ENCODE measurements around the gene PLXNB2. TPM values are rescaled to one million over a fixed set of nuclear protein-coding genes. Genes with fewer than 3 reads are reported as not detected.

PLXNB2 gene
- total and polyA plus RNA-seq, 4 donors: 123 to 310 (median 173) TPM

GRCh38 chr22:50258361-50259292 lies 48.8 kb downstream of the PLXNB2 start:
- no peak for DNase-seq
- H3K9ac ChIP-seq (ENCODE audit: insufficient read depth in 1 of 2, low read length in 2 of 2): no peak overlapping the region
- H3K9me3 ChIP-seq (ENCODE audit: control insufficient read depth in 4 of 4, insufficient read depth in 3 of 4, low read length in 3 of 4): no peaks in the 10 kb centered on the region
- peaks cover 0 to 16% (median 6%) of the 10 kb centered on the region in 5 donors for H3K4me1 ChIP-seq (ENCODE audit: control insufficient read depth in 5 of 5, insufficient read depth in 5 of 5, low read length in 5 of 5)
- no peak overlapping the region for H3K27ac ChIP-seq (ENCODE audit: low read depth in 1 of 2, low read length in 1 of 2)
- no peak for ATAC-seq (ENCODE audit: insufficient read depth, low FRiP score)
- TF ChIP-seq CTCF (IDR thresholded peaks at IDR 0.05; ENCODE audit: control extremely low read depth, extremely low read depth): no peak
- no peaks in the 10 kb centered on the region for H3K27me3 ChIP-seq (ENCODE audit: control insufficient read depth in 3 of 3, insufficient read depth in 3 of 3, low read length in 2 of 3)
- peaks cover 0 to 8% (median 3%) of the 10 kb centered on the region in 4 donors for H3K36me3 ChIP-seq (ENCODE audit: control insufficient read depth in 4 of 4, insufficient read depth in 4 of 4, low read length in 4 of 4)
- 87 to 93% methylated on average over 24 of the region's 24 CpGs for WGBS, 2 donors
- H3K4me3 ChIP-seq: no peak overlapping the region

- Histone ChIP-seq H3K36me3 (ENCODE audit: control insufficient read depth in 4 of 4, insufficient read depth in 4 of 4, low read length in 4 of 4) (peaks cover 0 to 8% (median 4%) of the 10 kb centered on the region in 4 donors), H3K27ac (ENCODE audit: low read depth in 1 of 2, low read length in 1 of 2) (no peak overlapping the region), H3K9me3 (ENCODE audit: control insufficient read depth in 4 of 4, insufficient read depth in 3 of 4, low read length in 3 of 4) (no peaks in the 10 kb centered on the region), H3K4me3 (no peak overlapping the region), H3K9ac (ENCODE audit: insufficient read depth in 1 of 2, low read length in 2 of 2) (no peak overlapping the region), H3K27me3 (ENCODE audit: control insufficient read depth in 3 of 3, insufficient read depth in 3 of 3, low read length in 2 of 3) (no peaks in the 10 kb centered on the region), H3K4me1 (ENCODE audit: control insufficient read depth in 5 of 5, insufficient read depth in 5 of 5, low read length in 5 of 5) (peaks cover 0 to 13% (median 6%) of the 10 kb centered on the region in 5 donors)
- DNase-seq (no peak), ATAC-seq (ENCODE audit: insufficient read depth, low FRiP score) (no peak)
- 85 to 89% methylated on average over 30 to 31 of the region's 31 CpGs for WGBS, 2 donors
- no peak for TF ChIP-seq CTCF (IDR thresholded peaks at IDR 0.05; ENCODE audit: control extremely low read depth, extremely low read depth)
Observed at GRCh38 chr22:50257451-50258360, 49.7 kb downstream of the PLXNB2 start.

- peaks cover 0 to 10% (median 2%) of the 10 kb centered on the region in 5 donors for H3K4me1 ChIP-seq (ENCODE audit: control insufficient read depth in 5 of 5, insufficient read depth in 5 of 5, low read length in 5 of 5)
- ATAC-seq (ENCODE audit: insufficient read depth, low FRiP score) (no peak), DNase-seq (no peak)
- H3K9ac ChIP-seq (ENCODE audit: insufficient read depth in 1 of 2, low read length in 2 of 2): no peak overlapping the region
- peaks cover 0 to 8% (median 4%) of the 10 kb centered on the region in 4 donors for H3K36me3 ChIP-seq (ENCODE audit: control insufficient read depth in 4 of 4, insufficient read depth in 4 of 4, low read length in 4 of 4)
- WGBS, 2 donors: 87 to 88% methylated on average over 16 of the region's 16 CpGs
- TF ChIP-seq CTCF (IDR thresholded peaks at IDR 0.05; ENCODE audit: control extremely low read depth, extremely low read depth): no peak
- no peak overlapping the region for H3K4me3 ChIP-seq
- H3K27ac ChIP-seq (ENCODE audit: low read depth in 1 of 2, low read length in 1 of 2): no peak overlapping the region
- no peaks in the 10 kb centered on the region for H3K9me3 ChIP-seq (ENCODE audit: control insufficient read depth in 4 of 4, insufficient read depth in 3 of 4, low read length in 3 of 4)
- no peaks in the 10 kb centered on the region for H3K27me3 ChIP-seq (ENCODE audit: control insufficient read depth in 3 of 3, insufficient read depth in 3 of 3, low read length in 2 of 3)
Observed at GRCh38 chr22:50257041-50257440, 50.4 kb downstream of the PLXNB2 start.
